NB4 (cell line): ENCODE data around the gene CDH4.

Experiments
- DNase-seq: peaks from one replicate; pipeline ENCODE4 v3.0.0; 2010; ENCODE audit warnings: low read depth
- H3K4me3 ChIP-seq: one replicate; pipeline ENCODE4 v1.5.1; 2011; ENCODE audit warnings: mild to moderate bottlenecking, low read depth, low read length, moderate library complexity
- MYC ChIP-seq: IDR thresholded peaks from 2 replicates; pipeline ENCODE4 v1.6.1; 2011; ENCODE audit warnings: low read depth, low read length
- POLR2A ChIP-seq: IDR thresholded peaks from 2 replicates; pipeline ENCODE4 v1.6.1; 2011; ENCODE audit warnings: mild to moderate bottlenecking; ENCODE audit not compliant: insufficient read length; ENCODE audit errors: extremely low read depth
- TF ChIP-seq, protein P1 (sequence below): IDR thresholded peaks from 2 replicates; pipeline ENCODE4 v1.6.1; 2011; ENCODE audit warnings: low read depth, low read length
- TF ChIP-seq, protein P2 (sequence below): IDR thresholded peaks from one replicate; pipeline ENCODE4 v1.5.1; 2012; ENCODE audit warnings: low read depth, low read length

CDH4 gene

DNA sequence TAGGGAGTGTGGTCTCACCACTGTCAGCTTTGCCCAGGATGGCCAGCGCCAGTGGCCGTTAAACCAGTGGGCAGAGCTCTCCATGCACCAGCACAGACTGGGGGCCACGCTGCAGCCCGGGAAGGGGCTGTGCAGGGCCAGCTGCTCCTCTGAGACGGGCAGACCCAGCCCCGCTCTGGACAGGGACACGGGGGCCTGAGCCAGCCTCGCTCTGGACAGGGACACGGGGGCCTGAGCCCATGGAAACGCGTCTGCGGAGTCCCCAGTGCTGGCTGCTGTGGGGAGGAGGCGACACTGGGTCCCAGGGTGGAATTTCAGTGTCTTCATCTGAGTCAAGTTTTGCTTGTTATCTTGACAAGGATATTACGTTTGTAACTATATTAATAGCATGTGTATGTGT is 402.7 kb downstream of the CDH4 start:
- TF ChIP-seq POLR2A (no peak), MYC (no peak)
- TF ChIP-seq, protein P1, sequence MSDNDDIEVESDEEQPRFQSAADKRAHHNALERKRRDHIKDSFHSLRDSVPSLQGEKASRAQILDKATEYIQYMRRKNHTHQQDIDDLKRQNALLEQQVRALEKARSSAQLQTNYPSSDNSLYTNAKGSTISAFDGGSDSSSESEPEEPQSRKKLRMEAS = no peak
- TF ChIP-seq, protein P2, sequence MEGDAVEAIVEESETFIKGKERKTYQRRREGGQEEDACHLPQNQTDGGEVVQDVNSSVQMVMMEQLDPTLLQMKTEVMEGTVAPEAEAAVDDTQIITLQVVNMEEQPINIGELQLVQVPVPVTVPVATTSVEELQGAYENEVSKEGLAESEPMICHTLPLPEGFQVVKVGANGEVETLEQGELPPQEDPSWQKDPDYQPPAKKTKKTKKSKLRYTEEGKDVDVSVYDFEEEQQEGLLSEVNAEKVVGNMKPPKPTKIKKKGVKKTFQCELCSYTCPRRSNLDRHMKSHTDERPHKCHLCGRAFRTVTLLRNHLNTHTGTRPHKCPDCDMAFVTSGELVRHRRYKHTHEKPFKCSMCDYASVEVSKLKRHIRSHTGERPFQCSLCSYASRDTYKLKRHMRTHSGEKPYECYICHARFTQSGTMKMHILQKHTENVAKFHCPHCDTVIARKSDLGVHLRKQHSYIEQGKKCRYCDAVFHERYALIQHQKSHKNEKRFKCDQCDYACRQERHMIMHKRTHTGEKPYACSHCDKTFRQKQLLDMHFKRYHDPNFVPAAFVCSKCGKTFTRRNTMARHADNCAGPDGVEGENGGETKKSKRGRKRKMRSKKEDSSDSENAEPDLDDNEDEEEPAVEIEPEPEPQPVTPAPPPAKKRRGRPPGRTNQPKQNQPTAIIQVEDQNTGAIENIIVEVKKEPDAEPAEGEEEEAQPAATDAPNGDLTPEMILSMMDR = no peak
- DNase-seq = no peak
- H3K4me3 ChIP-seq = no peak overlapping the region

DNA sequence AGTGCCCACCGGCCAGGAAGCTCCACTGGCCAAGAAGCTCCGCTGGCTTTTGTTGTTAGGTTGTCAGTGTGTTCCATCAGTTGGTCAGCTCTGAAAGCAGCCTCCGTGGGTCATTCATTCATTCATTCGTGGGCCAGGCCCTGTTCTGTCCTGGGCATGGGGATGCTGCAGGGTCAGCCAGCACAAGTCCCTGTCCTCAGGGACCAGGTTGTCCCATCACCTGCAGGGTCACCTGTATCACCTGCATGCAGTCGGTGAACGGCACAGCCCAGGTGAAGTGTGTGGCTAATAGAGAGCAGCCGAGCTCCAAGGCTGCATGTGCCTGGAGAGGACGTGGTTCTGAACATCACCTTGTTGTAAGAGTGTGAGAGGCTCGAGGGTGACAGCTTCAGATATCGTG is 403.5 kb downstream of the CDH4 start:
- TF ChIP-seq POLR2A = no peak
- DNase-seq = no peak
- H3K4me3 ChIP-seq = no peak overlapping the region

DNA sequence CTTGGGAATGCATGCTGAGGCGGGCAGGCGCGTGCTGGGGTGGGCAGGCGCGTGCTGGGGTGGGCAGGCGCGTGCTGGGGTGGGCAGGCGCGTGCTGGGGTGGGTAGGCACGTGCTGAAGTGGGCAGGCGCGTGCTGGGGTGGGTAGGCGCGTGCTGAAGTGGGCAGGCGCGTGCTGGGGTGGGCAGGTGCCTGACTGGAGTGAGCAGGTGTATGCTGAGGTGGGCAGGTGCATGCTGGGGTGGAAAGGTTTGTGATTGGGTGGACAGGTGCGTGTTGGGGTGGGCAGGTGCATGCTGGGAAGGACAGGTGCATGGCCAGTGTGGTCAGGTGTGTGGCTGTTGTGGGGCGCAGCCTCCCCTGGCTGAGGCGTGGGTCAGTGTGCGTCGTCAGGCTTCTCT is 404.1 kb downstream of the CDH4 start:
- DNase-seq = no peak
- no peak overlapping the region for H3K4me3 ChIP-seq
- TF ChIP-seq, protein P1 = no peak
- TF ChIP-seq POLR2A (no peak), MYC (no peak)
- TF ChIP-seq, protein P2 = no peak

DNA sequence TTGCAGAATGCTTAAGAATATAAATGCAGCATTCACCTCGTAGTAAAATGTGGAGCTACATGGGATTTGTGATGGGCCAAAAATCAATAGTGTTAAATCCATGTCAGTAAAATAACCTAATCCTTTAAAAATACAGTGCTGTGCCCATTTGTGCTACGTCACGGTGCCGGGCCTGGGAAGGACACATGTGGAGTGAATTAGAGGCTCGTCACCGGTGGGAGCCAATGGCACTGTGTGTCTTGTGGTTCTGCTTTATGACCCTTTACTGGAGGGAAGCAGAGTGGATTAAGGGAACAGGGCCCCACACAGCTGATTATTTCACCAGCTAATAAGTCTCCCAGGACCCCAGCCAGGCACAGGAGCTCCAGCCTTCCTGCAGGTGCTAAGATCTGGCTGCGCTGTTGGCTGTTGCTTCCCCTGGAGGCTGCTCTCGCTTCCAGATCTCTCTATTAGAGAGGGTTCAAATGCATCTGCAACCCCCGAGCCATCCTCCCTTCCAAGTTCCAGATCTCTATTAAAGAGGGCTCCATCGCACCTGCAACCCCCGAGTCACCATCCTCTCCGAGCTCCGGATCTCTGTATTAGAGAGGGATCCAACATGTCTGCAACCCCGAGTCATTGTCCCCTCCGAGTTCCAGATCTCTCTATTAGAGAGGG is 405.8 kb downstream of the CDH4 start:
- no peak for DNase-seq
- no peak overlapping the region for H3K4me3 ChIP-seq
- no peak for TF ChIP-seq MYC
- no peak for TF ChIP-seq POLR2A
- TF ChIP-seq, protein P2 = no peak
- TF ChIP-seq, protein P1 = no peak

DNA sequence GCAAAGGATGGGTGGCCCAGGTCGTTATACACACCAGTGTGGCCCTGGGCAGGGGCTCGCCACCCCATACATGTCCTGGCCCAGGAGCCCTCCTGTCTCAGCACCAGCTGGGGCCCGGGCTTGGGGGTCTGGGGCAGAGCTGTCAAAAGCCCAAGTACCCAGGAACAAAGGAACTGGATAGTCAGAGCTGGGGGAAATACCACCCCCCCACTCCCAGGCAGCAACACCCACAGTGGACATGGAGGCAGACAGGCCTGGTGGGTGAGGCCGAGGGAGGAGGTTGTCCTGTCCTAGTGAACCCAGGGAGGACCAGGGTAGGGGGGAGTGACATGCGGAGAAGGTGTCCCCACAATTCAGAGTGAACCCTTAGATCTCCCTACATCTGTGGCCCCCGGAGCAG is 406.5 kb downstream of the CDH4 start:
- no peak overlapping the region for H3K4me3 ChIP-seq
- TF ChIP-seq, protein P1 = no peak
- TF ChIP-seq MYC = no peak
- no peak for TF ChIP-seq POLR2A
- TF ChIP-seq, protein P2 = no peak
- DNase-seq = no peak

DNA sequence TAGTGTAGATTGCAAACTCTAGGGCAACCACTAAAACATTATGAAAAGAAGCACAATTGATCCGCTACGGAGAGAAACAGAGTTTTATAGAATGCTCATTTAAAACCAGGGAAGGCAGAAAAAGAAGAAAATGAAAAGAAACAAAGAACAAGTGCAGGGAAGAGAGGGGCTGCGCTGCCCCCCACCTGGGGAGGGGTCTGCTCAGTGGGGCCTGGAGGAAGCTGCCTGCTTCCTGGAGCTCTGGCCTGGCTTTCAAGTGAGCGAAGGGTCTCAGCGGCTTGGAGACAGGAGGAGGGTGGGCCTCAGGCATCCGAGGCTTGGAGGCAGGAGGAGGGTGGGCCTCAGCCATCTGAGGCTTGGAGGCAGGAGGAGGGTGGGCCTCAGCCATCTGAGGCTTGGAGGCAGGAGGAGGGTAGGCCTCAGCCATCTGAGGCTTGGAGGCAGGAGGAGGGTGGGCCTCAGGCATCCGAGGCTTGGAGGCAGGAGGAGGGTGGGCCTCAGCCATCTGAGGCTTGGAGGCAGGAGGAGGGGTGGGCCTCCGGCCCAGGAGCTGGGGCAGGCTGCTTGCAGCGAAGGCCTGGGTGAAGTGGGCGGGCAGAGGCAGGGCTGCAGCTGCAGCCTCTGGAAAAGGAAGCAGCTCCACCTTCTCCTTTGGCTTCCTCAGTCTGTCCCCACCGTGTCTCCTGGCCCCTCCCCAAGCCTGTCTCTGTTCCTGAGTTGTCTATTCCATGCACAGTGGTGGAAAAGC is 407.4 kb downstream of the CDH4 start:
- no peak for TF ChIP-seq MYC
- TF ChIP-seq POLR2A = no peak
- TF ChIP-seq, protein P1 = no peak
- TF ChIP-seq, protein P2 = no peak
- no peak for DNase-seq
- H3K4me3 ChIP-seq = no peak overlapping the region
